ENCODE results near the gene SCFD2.
"Not testable (repeated sequence)": the region's sequence is repeated elsewhere in the genome, so short reads cannot be mapped to it uniquely, and the experiment has no call there.

Gene SCFD2

GRCh38 chr4:53043055-53043454 is 322.8 kb downstream of the SCFD2 start:
- no peak for DNase-seq

GRCh38 chr4:53040851-53041250 is 325.0 kb downstream of the SCFD2 start:
- DNase-seq = no peak

GRCh38 chr4:53040459-53040815 is 325.4 kb downstream of the SCFD2 start:
- no peak for DNase-seq

GRCh38 chr4:53039741-53040458 is 326.0 kb downstream of the SCFD2 start:
- DNase-seq = no peak

- DNase-seq = no peak
Measured at GRCh38 chr4:53037892-53038291, 328.0 kb downstream of the SCFD2 start.

GRCh38 chr4:53032908-53033307 is 333.0 kb downstream of the SCFD2 start:
- DNase-seq = not testable (repeated sequence)

- DNase-seq = no peak
Measured at GRCh38 chr4:53026233-53026632, 339.6 kb downstream of the SCFD2 start.

- no peak for DNase-seq
Measured at GRCh38 chr4:53023677-53024299, 342.1 kb downstream of the SCFD2 start.

- DNase-seq = no peak
Measured at GRCh38 chr4:53022513-53023100, 343.3 kb downstream of the SCFD2 start.

GRCh38 chr4:53021754-53022512 is 343.9 kb downstream of the SCFD2 start:
- no peak for DNase-seq

GRCh38 chr4:53019485-53020382 is 346.1 kb downstream of the SCFD2 start:
- no peak for DNase-seq

- DNase-seq = no peak
Measured at GRCh38 chr4:53018471-53018870, 347.4 kb downstream of the SCFD2 start.

GRCh38 chr4:53016099-53016820 is 349.6 kb downstream of the SCFD2 start:
- DNase-seq = no peak

GRCh38 chr4:53015681-53016080 is 350.2 kb downstream of the SCFD2 start:
- DNase-seq = no peak

- no peak for DNase-seq
Measured at GRCh38 chr4:53014881-53015280, 351.0 kb downstream of the SCFD2 start.

- DNase-seq = no peak
Measured at GRCh38 chr4:53013873-53014775, 351.7 kb downstream of the SCFD2 start.

- no peak for DNase-seq
Measured at GRCh38 chr4:53012738-53013137, 353.1 kb downstream of the SCFD2 start.

- no peak for DNase-seq
Measured at GRCh38 chr4:53011259-53011905, 354.5 kb downstream of the SCFD2 start.

- DNase-seq = no peak
Measured at GRCh38 chr4:53010318-53010717, 355.5 kb downstream of the SCFD2 start.

- DNase-seq = no peak
Measured at GRCh38 chr4:53009824-53010223, 356.0 kb downstream of the SCFD2 start.
